ENCODE results near the gene MYRF.

DNA sequence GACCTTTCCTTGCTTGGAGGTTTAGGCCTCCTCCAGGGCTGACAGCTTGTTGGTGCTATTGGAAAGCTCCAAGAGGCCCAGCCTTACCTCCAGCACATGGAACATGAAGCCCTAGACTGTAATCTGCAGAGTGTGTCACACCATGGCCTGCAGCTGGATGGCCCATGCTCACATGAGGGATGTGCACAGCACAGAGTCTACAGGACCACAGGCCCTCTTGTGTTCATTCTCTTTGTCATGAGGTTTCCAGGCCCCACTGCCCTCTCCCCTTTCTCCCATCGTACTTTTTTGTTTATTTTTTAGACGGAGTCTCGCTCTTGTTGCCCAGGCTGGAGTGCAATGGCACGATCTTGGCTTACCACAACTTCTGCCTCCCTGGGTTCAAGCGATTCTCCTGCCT lies 54.3 kb downstream of the MYRF start:
- TF ChIP-seq CTCF (conservative IDR thresholded peaks at IDR 0.05) (no peak), EZH2 (IDR thresholded peaks at IDR 0.05; ENCODE audit: low read depth) (no peak)

Measured in PC-9 (cell line).